ENCODE data around the gene MFAP3. TPM values are rescaled to one million over a fixed set of nuclear protein-coding genes. Genes with fewer than 3 reads are reported as not detected.

The MFAP3 gene
- total and polyA plus RNA-seq, 8 donors, result 33.6 to 44.0 (median 36.6) TPM

DNA sequence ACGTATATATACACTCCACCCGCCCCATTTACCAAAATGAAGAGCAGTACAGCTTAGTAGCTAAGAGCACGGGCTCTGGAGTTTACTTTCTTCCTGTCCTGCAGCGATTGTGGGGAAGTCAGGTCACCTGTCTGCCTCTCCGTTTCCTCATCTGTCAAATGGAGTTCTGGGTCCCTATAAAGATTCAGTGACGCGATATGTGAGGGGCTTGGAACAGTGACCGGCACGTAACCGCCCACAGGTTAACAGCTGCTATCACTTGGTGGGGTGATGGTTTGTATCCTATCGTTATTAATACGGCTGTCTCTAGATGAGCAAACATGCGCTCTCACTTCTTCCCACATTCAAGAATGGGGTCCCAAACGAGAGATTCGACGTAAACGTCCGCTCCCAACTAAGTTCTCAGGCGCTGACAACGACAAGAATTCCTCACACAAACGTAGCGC, 483 bp upstream of the MFAP3 start:
- H3K27ac ChIP-seq, result peak overlapping the region; percentile 90 to 93
- H3K36me3 ChIP-seq, result no peaks in the 10 kb centered on the region
- intact Hi-C loops (cut with DNase I), result no loop called here
- no peaks in the 10 kb centered on the region for H3K27me3 ChIP-seq
- peak in 1 of 4 donors; percentile 36 for DNase-seq
- peak overlapping the region; percentile 68 to 87 for H3K4me3 ChIP-seq
- TF ChIP-seq, protein P1, sequence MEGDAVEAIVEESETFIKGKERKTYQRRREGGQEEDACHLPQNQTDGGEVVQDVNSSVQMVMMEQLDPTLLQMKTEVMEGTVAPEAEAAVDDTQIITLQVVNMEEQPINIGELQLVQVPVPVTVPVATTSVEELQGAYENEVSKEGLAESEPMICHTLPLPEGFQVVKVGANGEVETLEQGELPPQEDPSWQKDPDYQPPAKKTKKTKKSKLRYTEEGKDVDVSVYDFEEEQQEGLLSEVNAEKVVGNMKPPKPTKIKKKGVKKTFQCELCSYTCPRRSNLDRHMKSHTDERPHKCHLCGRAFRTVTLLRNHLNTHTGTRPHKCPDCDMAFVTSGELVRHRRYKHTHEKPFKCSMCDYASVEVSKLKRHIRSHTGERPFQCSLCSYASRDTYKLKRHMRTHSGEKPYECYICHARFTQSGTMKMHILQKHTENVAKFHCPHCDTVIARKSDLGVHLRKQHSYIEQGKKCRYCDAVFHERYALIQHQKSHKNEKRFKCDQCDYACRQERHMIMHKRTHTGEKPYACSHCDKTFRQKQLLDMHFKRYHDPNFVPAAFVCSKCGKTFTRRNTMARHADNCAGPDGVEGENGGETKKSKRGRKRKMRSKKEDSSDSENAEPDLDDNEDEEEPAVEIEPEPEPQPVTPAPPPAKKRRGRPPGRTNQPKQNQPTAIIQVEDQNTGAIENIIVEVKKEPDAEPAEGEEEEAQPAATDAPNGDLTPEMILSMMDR (IDR thresholded peaks at IDR 0.05), result no peak
- H3K4me1 ChIP-seq, result peaks cover 19 to 48% of the 10 kb centered on the region in 2 donors
- H3K9me3 ChIP-seq, result no peaks in the 10 kb centered on the region
- peak; percentile 60 for ATAC-seq

DNA sequence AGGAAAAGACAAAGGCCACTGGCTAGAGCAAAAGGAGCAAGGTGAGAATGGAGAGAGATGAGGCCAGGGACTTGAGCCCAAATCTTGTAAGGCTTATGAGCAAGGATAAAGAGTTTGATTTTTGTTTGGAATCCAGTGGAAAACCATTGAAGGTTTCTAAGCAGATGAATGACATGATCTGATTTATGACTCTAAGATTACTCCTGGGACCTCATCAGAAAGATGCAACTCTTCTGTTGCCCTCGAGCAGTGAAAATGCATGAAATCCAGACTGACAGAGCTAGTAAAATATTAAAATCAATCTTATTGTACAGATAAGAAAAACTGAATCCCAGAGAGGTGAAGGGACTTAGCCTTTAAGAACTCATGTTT, 677 bp downstream of the MFAP3 start:
- peak overlapping the region; percentile 90 to 93 for H3K27ac ChIP-seq
- intact Hi-C loops (cut with DNase I), result no loop called here
- H3K36me3 ChIP-seq, result no peaks in the 10 kb centered on the region
- H3K27me3 ChIP-seq, result no peaks in the 10 kb centered on the region
- peak overlapping the region; percentile 68 to 87 for H3K4me3 ChIP-seq
- TF ChIP-seq, protein P1 (IDR thresholded peaks at IDR 0.05), result no peak
- ATAC-seq, result no peak
- H3K9me3 ChIP-seq, result no peaks in the 10 kb centered on the region
- DNase-seq, result no peak
- H3K4me1 ChIP-seq, result peaks cover 19 to 59% of the 10 kb centered on the region in 2 donors

DNA sequence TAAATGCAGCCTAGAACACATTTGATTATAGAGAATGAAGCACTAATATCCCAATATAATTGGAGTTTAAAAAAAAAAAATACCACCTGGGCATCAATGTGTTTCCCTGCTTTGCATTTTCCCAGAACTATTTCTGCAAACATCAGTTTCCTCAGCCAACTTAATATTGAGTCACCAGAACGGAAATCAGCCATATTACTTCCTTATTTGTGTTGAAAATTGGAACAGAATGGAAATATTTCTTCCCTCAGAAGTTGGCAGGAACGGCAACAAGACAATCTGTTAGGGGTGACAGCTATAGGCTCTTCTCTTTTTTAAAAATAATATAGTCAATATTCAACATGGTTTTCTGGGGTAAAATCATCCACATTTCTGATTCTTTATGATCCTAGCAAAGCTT, 4.0 kb downstream of the MFAP3 start:
- TF ChIP-seq, protein P1 (IDR thresholded peaks at IDR 0.05), result no peak
- peaks cover 0 to 7% of the 10 kb centered on the region in 2 donors for H3K36me3 ChIP-seq
- DNase-seq, result peak in 1 of 4 donors; percentile 15
- H3K9me3 ChIP-seq, result no peaks in the 10 kb centered on the region
- intact Hi-C loops (cut with DNase I), result no loop called here
- H3K27me3 ChIP-seq, result no peaks in the 10 kb centered on the region
- H3K4me1 ChIP-seq, result peaks cover 16 to 69% of the 10 kb centered on the region in 2 donors
- H3K27ac ChIP-seq, result peak overlapping the region; percentile 20 to 42
- no peak overlapping the region for H3K4me3 ChIP-seq
- ATAC-seq, result no peak

DNA sequence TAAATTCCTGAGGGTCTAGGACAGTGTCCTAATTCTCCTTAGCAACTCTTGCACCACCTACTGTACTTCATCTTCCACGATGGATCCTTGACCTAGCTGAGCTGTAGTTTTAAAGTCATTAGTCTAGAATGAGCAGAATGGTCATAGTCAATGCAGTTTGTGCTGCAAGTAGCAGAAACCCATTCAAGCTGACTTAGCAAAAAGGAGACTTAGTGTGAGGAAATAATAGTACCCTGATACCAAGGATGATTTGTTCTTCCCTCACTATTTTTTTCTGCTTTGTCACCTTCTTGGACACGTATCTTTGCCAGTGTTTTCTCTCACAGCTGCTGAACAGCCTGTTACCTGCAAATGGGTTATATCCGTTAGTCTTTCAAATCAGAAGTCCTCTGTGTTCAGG, 5.3 kb downstream of the MFAP3 start:
- intact Hi-C loops (cut with DNase I), result no loop called here
- H3K36me3 ChIP-seq, result peaks cover 0 to 7% of the 10 kb centered on the region in 2 donors
- no peaks in the 10 kb centered on the region for H3K9me3 ChIP-seq
- ATAC-seq (no peak), DNase-seq (no peak)
- H3K27me3 ChIP-seq, result no peaks in the 10 kb centered on the region
- no peak overlapping the region for H3K4me3 ChIP-seq
- TF ChIP-seq, protein P1 (IDR thresholded peaks at IDR 0.05), result no peak
- peaks cover 12 to 68% of the 10 kb centered on the region in 2 donors for H3K4me1 ChIP-seq
- H3K27ac ChIP-seq, result peak overlapping the region in 1 of 2 donors; percentile 35

DNA sequence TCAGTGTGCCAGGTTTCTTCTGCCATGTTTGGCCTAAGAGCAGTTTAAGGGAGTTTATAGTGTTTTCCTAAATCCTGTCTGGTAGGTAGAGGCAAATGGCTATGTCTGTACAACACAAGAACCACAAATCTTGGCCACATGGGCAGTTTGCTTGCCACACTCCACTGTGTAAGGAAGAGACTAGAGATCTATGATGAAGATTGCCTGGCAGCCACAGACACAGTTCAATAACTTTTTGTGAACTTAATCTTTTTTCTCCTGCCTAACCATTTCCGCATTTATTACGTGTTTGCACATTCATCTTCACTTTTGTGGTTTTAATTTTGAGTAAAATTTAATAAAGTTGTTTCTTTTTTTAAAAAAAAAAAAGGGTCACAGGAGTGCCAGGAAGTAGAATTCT, 5.8 kb downstream of the MFAP3 start:
- ATAC-seq, result no peak
- intact Hi-C loops (cut with DNase I), result no loop called here
- no peak for DNase-seq
- Histone ChIP-seq H3K4me1 (peaks cover 8 to 69% of the 10 kb centered on the region in 2 donors), H3K27ac (peak overlapping the region in 1 of 2 donors; percentile 35), H3K4me3 (no peak overlapping the region), H3K27me3 (no peaks in the 10 kb centered on the region), H3K36me3 (peaks cover 0 to 7% of the 10 kb centered on the region in 2 donors), H3K9me3 (no peaks in the 10 kb centered on the region)
- TF ChIP-seq, protein P1 (IDR thresholded peaks at IDR 0.05), result no peak

All from left lung (tissue), 10 donors.